ENCODE results near the gene MRPL36. TPM values are rescaled to one million over a fixed set of nuclear protein-coding genes. Genes with fewer than 3 reads are reported as not detected.

The MRPL36 gene
- total and polyA plus RNA-seq, 8 donors, result 20.7 to 38.4 (median 29.0) TPM

DNA sequence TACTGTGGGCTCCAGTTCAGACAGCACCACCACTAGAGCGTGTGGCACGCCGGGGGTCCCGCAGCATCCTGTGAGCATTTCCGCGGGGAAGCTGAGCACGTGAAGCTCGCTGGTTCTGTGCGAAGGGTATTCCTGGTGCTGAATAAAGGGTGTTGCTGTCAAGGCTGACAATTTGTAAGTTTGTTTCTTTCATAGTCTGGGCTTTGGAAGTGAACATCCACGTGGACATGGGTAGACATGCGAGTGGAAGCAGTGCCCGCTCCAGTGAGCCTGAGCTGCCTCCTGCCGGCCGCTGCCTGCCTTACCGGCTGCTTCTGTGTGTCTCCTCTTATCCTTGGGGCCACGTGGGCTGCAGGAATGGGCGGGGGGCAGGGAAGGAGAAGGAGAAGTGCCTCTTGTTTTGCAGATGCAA lies 16.2 kb upstream of the MRPL36 start:
- no peaks in the 10 kb centered on the region for H3K9me3 ChIP-seq
- TF ChIP-seq, protein P1, sequence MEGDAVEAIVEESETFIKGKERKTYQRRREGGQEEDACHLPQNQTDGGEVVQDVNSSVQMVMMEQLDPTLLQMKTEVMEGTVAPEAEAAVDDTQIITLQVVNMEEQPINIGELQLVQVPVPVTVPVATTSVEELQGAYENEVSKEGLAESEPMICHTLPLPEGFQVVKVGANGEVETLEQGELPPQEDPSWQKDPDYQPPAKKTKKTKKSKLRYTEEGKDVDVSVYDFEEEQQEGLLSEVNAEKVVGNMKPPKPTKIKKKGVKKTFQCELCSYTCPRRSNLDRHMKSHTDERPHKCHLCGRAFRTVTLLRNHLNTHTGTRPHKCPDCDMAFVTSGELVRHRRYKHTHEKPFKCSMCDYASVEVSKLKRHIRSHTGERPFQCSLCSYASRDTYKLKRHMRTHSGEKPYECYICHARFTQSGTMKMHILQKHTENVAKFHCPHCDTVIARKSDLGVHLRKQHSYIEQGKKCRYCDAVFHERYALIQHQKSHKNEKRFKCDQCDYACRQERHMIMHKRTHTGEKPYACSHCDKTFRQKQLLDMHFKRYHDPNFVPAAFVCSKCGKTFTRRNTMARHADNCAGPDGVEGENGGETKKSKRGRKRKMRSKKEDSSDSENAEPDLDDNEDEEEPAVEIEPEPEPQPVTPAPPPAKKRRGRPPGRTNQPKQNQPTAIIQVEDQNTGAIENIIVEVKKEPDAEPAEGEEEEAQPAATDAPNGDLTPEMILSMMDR (IDR thresholded peaks at IDR 0.05), result no peak
- intact Hi-C loops (cut with DNase I), result no loop called here
- H3K4me3 ChIP-seq, result no peak overlapping the region
- no peaks in the 10 kb centered on the region for H3K27me3 ChIP-seq
- peaks cover 0 to 95% of the 10 kb centered on the region in 2 donors for H3K36me3 ChIP-seq
- H3K27ac ChIP-seq, result no peak overlapping the region
- no peaks in the 10 kb centered on the region for H3K4me1 ChIP-seq
- ATAC-seq (no peak), DNase-seq (peak in 2 of 4 donors; percentile 24 to 54)

DNA sequence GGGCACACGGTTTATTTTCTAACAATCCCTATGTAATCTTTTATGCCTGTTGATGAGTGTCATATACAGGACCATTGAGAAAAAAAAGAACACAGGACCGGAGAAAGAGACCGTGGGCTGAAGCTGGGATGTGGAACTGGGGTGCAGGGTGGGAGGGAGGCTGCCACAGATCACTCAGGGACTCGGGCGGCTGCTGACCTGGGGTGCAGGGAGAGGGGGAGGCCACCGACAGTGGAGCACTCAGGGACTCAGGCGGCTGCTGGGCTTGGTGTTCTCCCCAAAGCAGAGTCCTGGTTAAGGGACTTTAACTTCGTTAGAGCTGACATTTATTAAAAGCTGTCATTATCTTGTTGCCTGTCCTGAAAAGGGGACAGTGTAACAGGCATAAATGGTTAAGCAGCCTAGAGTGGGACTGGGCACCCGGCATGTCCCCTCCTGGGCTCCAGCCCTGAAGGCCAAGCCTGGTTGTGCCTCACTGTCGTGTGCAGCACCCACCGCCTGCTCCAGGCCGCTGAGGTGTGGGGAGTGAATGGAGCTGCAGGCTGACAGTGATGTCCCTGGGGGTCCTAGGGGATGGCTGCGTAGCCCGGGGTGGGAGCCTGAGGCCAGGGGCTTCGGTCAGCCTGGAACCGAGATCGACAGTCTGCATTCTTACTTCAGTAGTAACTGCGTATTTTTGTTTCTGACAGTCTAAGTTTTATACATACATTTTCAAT lies 15.6 kb upstream of the MRPL36 start:
- intact Hi-C loops (cut with DNase I), result no loop called here
- peaks cover 0 to 95% of the 10 kb centered on the region in 2 donors for H3K36me3 ChIP-seq
- no peak overlapping the region for H3K4me3 ChIP-seq
- no peak for ATAC-seq
- DNase-seq, result peak in 2 of 4 donors; percentile 27 to 52
- no peaks in the 10 kb centered on the region for H3K27me3 ChIP-seq
- no peaks in the 10 kb centered on the region for H3K4me1 ChIP-seq
- H3K27ac ChIP-seq, result no peak overlapping the region
- TF ChIP-seq, protein P1 (IDR thresholded peaks at IDR 0.05), result no peak
- no peaks in the 10 kb centered on the region for H3K9me3 ChIP-seq

DNA sequence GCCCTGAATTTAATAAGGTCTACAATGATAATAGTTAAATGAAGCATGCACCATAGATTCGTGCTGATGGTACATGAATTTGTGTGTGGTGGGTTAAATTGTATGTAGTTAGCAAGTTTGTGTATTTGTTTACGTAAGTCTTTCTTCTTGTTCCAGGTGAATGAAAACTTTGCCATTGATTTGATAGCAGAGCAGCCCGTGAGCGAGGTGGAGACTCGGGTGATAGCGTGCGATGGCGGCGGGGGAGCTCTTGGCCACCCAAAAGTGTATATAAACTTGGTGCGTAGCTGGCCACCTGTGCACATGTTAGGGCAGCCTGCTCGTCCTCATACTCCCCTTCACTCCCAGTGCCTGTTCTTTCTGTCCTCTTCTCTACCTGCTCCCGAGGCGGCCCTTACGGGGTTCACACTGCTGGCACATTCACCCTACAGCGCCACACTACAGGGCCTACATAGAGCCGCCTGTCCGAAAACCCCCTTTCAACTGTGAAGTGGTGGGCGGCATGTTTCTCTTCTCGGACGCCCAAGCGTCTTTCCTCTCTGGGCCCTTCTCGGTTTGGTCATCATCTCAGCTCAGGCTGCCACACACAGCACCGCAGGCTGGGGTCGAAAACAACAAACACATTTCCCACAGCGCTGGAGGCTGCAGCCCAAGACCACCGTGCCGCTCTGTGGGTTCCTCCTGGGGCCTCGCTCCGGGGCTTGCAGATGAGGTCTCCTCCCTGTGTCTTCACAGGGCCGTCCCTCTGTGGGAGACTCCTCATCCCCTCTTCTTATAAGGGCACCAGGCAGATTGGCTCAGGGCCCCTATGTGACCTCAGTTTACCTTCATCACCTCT lies 14.8 kb upstream of the MRPL36 start:
- Histone ChIP-seq H3K27me3 (no peaks in the 10 kb centered on the region), H3K9me3 (no peaks in the 10 kb centered on the region), H3K4me3 (no peak overlapping the region), H3K4me1 (no peaks in the 10 kb centered on the region), H3K36me3 (peaks cover 0 to 95% of the 10 kb centered on the region in 2 donors), H3K27ac (no peak overlapping the region)
- TF ChIP-seq, protein P1 (IDR thresholded peaks at IDR 0.05), result no peak
- ATAC-seq (no peak), DNase-seq (peak in 1 of 4 donors; percentile 42)
- intact Hi-C loops (cut with DNase I), result no loop called here

DNA sequence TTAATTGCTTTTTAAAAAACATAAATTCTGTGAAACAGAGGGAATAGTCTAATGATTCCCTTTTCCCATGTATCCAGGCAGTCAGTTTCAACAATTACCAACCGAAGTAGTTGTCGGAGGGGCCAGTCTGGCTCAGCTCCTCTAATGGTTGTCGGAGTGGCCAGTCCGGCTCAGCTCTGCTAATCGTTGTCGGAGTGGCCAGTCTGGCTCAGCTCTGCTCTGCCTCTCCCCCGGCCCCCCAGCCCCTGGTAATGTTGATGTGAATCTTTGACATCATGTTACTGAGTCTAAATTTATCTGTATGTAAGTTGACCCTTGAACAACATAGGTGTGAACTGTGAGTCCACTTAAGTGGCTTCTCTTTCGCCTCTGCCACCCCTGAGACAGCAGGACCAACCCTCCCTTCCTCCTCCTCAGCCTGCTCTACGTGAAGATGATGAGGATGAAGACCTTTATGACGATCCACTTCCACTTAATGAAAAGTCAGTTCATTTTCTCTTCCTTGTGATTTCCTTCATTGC lies 11.0 kb upstream of the MRPL36 start:
- Histone ChIP-seq H3K9me3 (no peaks in the 10 kb centered on the region), H3K36me3 (peaks cover 0 to 98% of the 10 kb centered on the region in 2 donors), H3K4me1 (no peaks in the 10 kb centered on the region), H3K27ac (no peak overlapping the region), H3K4me3 (no peak overlapping the region), H3K27me3 (no peaks in the 10 kb centered on the region)
- TF ChIP-seq, protein P1 (IDR thresholded peaks at IDR 0.05), result no peak
- DNase-seq (peak in 1 of 4 donors; percentile 57), ATAC-seq (no peak)
- intact Hi-C loops (cut with DNase I), result no loop called here
